Osteoblast (primary cell): ENCODE data around the gene CARD6. TPM values are rescaled to one million over a fixed set of nuclear protein-coding genes. Genes with fewer than 3 reads are reported as not detected.
"Not testable (repeated sequence)": the region's sequence is repeated elsewhere in the genome, so short reads cannot be mapped to it uniquely, and the experiment has no call there.

Experiments used
- DNase-seq: peaks from one replicate; pipeline ENCODE4 v3.0.0; 2011; ENCODE audit warnings: low spot score, mixed read lengths; ENCODE audit not compliant: insufficient read length; ENCODE audit errors: missing footprints
- H2AFZ ChIP-seq: 2 replicates; pipeline ENCODE4 v1.6.0; 2011; ENCODE audit warnings: mild to moderate bottlenecking, low read length
- H3K27ac ChIP-seq: 2 replicates; pipeline ENCODE4 v1.5.1; 2011; ENCODE audit warnings: mild to moderate bottlenecking, low read depth, low read length, moderate library complexity
- H3K27me3 ChIP-seq: 2 replicates; pipeline ENCODE4 v1.6.0; 2012; ENCODE audit warnings: mild to moderate bottlenecking, control low read depth, inconsistent platforms, low read length, moderate library complexity; ENCODE audit not compliant: insufficient read depth
- H3K36me3 ChIP-seq: 2 replicates; pipeline ENCODE4 v1.5.1; 2011; ENCODE audit warnings: mild to moderate bottlenecking, low read length, control low read depth, moderate library complexity; ENCODE audit not compliant: insufficient read depth
- H3K4me1 ChIP-seq: 2 replicates; pipeline ENCODE4 v1.5.1; 2011; ENCODE audit warnings: mild to moderate bottlenecking, low read length, control low read depth, moderate library complexity; ENCODE audit not compliant: insufficient read depth
- H3K4me2 ChIP-seq: 2 replicates; pipeline ENCODE4 v1.6.0; 2011; ENCODE audit warnings: mild to moderate bottlenecking, low read length; ENCODE audit not compliant: insufficient read depth
- H3K4me3 ChIP-seq: fragments of 200-600 bp; sonication (generic); 3 replicates; pipeline ENCODE4 v1.5.1; 2012; ENCODE audit warnings: mild to moderate bottlenecking, low read length, inconsistent platforms; ENCODE audit not compliant: insufficient read depth
- H3K79me2 ChIP-seq: 2 replicates; pipeline ENCODE4 v1.6.0; 2012; ENCODE audit warnings: mild to moderate bottlenecking, low read length, control low read depth, inconsistent platforms; ENCODE audit not compliant: insufficient read depth
- H3K9me3 ChIP-seq: 2 replicates; pipeline ENCODE4 v1.5.1; 2011; ENCODE audit warnings: low read depth, low read length, control low read depth
- H4K20me1 ChIP-seq: 2 replicates; pipeline ENCODE4 v1.6.0; 2012; ENCODE audit warnings: mild to moderate bottlenecking, low read length, control low read depth; ENCODE audit not compliant: insufficient read depth
- total RNA-seq: library from RNA; depleted of rRNA; stranded (reverse); fragments of >200 nt; gene quantifications from 2 replicates; pipeline ENCODE4 v1.2.3, GENCODE V29; 2012
- TF ChIP-seq, protein P1 (sequence below): IDR thresholded peaks from 2 replicates; pipeline ENCODE4 v1.5.1; 2011; ENCODE audit warnings: mild to moderate bottlenecking, low read depth, low read length, moderate library complexity; ENCODE audit errors: extremely low read depth

CARD6 gene
- total RNA-seq, 1 donor = 19.5 TPM

DNA sequence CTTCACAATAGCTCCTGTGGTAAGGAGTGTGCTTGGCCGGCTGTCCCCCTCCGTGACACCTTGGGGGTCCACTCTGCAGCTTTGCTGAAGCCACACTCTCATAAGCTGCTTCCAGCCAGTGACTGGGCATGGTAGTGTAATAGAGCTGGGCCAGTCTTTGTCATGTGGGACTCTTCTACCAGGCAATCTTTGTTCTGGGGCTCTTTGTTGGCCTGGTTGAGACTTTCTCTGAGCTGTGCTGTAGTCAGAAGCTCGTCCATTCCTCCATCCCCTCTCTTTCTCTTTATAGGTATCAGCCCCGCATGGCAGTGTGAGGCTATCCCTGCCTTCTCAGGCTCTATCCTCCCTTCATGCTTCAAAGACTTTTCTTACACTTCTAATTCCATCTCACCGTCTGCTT is 25.7 kb downstream of the CARD6 start:
- Histone ChIP-seq H3K27ac (no peak overlapping the region), H3K4me1 (peaks cover 2% of the 10 kb centered on the region), H3K36me3 (no peaks in the 10 kb centered on the region), H3K9me3 (no peaks in the 10 kb centered on the region), H2AFZ (no peak overlapping the region), H3K4me3 (no peak overlapping the region), H3K4me2 (no peak overlapping the region), H3K79me2 (no peaks in the 10 kb centered on the region), H3K27me3 (no peaks in the 10 kb centered on the region), H4K20me1 (no peaks in the 10 kb centered on the region)
- TF ChIP-seq, protein P1, sequence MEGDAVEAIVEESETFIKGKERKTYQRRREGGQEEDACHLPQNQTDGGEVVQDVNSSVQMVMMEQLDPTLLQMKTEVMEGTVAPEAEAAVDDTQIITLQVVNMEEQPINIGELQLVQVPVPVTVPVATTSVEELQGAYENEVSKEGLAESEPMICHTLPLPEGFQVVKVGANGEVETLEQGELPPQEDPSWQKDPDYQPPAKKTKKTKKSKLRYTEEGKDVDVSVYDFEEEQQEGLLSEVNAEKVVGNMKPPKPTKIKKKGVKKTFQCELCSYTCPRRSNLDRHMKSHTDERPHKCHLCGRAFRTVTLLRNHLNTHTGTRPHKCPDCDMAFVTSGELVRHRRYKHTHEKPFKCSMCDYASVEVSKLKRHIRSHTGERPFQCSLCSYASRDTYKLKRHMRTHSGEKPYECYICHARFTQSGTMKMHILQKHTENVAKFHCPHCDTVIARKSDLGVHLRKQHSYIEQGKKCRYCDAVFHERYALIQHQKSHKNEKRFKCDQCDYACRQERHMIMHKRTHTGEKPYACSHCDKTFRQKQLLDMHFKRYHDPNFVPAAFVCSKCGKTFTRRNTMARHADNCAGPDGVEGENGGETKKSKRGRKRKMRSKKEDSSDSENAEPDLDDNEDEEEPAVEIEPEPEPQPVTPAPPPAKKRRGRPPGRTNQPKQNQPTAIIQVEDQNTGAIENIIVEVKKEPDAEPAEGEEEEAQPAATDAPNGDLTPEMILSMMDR = no peak
- DNase-seq = no peak

DNA sequence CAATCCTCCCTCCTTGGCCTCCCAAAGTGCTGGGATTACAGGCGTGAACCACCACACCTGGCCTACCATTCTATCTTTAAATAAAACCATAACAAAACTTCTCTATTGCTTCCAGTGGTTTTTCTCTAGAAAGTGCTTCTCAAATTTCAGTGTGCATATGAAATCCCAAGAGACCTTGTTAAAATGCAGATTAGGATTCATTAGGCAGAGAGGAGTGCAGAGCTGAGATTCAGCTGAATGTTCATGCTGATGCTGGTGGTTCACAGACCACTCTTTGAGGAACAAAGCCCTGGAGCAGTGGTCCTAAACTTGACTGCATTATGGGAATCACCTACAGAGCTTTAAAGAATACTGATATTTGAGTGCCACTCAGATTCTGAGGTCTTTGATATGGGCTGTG is 28.2 kb downstream of the CARD6 start:
- H3K9me3 ChIP-seq = no peaks in the 10 kb centered on the region
- H3K27me3 ChIP-seq = no peaks in the 10 kb centered on the region
- H3K27ac ChIP-seq = no peak overlapping the region
- H3K36me3 ChIP-seq = no peaks in the 10 kb centered on the region
- TF ChIP-seq, protein P1 = no peak
- no peak for DNase-seq
- H2AFZ ChIP-seq = no peak overlapping the region
- H3K4me1 ChIP-seq = peaks cover 2% of the 10 kb centered on the region
- H4K20me1 ChIP-seq = no peaks in the 10 kb centered on the region
- H3K79me2 ChIP-seq = no peaks in the 10 kb centered on the region
- H3K4me3 ChIP-seq = no peak overlapping the region
- no peak overlapping the region for H3K4me2 ChIP-seq

- Histone ChIP-seq H3K27ac (no peak overlapping the region), H3K4me1 (peaks cover 2% of the 10 kb centered on the region), H3K36me3 (no peaks in the 10 kb centered on the region), H3K9me3 (no peaks in the 10 kb centered on the region), H3K4me2 (no peak overlapping the region), H3K27me3 (no peaks in the 10 kb centered on the region), H4K20me1 (no peaks in the 10 kb centered on the region), H2AFZ (no peak overlapping the region), H3K4me3 (no peak overlapping the region), H3K79me2 (no peaks in the 10 kb centered on the region)
- TF ChIP-seq, protein P1 = no peak
- no peak for DNase-seq
These were observed 30.0 kb downstream of the CARD6 start for GRCh38 chr5:40871177-40871576.

DNA sequence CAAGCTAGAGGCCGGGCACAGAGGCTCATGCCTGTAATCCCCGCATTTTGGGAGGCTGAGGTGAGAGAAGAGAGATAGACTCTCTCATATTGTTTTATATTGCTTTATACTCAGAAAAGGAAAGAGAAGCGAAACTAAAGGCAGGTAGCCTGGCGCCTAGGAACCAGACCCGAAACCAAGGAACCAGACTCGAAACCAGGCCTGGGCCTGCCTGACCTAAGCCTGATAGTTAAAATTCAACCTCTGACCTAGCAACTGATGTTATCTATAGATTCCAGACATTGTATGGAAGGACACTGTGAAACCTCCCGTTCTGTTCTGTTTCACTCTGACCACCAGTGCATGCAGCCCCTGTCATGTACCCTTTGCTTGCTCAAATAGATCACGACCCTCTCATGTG is 31.1 kb downstream of the CARD6 start:
- not testable (repeated sequence) for H3K27ac ChIP-seq, H3K4me2 ChIP-seq, H3K9me3 ChIP-seq, DNase-seq, H2AFZ ChIP-seq, H3K27me3 ChIP-seq, H3K36me3 ChIP-seq, H4K20me1 ChIP-seq, H3K4me1 ChIP-seq, H3K4me3 ChIP-seq, H3K79me2 ChIP-seq
